ENCODE results near the gene LOXL1.

The LOXL1 gene

DNA sequence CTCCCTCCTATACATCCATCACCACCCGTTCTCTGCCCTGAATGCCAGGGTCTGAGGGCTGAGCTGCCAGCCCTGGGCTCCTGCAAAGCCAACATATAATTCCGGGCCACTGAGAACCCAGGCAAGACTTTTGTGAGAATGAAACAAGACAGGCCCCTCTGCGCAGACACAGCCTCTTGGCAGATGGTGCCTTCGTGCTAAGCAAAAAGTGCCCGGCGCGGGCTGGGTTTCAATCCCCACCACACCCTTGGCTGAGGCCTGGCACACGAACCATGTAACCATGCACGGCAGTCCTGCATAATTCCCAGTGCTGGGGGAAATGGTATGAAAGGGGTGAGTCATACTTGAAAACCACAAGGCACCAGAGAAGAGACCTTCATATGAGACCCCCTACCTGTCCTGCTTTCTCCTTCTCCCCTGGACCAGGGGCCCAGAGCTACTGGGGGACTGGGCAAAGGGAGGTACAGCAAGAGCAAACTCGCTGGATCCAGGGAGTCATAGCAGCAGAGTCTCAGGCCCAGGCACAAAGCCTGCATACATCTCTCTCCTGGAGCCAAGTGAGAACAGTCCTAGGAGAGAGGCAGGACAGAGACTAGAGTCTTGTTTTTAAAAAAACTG lies 26.1 kb upstream of the LOXL1 start:
- no peak for DNase-seq

DNA sequence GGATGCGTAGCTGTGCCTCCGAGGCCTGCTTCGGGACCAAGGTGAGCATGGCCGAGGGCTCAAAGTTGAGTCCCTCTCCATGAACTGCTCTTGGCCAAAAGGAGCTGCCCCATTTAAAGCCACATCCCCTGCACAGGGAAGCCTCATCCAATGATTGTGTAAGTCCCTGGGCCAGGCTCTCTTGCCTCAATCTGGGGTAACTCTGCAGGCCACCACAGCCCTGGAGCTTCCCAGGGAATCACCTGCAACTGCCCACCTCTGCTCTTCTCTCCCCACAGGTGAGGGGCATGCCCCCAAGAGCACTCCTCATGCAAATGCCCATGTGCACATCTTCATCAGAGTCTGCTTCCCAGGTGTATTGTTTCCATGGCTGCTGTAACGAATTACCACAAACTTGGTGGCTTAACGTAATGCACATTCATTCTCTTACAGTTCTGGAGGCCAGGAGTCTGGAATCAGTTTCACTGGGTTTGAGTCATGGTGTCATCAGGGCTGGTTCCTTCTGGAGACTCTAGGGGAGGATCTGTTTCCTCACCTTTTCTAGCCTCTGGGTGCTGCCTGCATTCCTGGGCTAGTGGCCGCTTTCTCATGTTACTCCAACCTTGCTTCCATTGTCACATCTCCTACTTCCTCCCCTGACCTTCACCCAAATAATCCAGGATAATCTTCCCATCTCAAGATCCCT lies 25.0 kb upstream of the LOXL1 start:
- no peak for DNase-seq

DNA sequence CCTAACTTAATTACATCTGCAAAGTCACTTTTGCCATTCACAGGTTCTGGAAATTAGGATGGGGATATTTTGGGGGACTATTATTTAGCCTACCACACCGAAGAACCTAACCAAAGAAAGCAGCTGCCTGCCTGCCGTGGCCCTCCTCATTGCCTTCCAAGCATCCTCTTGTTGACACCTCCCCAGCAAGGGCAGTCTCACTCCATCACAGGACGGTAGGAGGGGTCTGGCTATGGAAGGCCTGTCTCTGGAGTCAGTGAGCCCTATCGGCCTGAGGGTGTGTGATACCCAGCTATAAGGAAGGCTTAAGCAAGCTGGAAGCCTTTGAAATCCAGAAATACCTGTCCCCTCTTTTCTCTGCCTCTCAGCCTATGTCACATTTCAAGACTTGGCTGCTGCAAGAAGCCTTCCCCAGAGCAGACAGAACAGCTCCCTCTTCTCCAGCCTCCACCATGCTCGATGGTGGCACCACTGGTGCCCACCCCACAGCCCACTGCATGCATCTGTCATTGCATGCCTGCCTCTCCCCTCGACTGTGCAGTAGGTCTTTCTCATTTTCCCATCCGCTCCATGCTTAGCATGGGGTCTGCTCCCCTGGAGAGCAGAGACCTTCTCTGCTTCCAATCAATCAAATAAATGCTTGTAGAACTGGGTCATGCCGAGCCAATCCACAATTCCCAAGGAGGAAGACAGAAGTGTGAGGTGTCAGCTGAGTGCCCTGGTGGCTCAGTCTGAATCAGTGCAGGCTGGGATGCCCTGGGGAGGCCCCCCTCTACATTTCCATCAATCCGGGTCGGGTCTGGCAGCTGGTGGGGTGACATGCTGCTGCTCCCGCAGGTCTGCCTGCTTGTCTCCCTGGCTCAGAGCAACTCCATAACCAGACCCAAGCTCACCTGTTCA lies 23.9 kb upstream of the LOXL1 start:
- no peak for DNase-seq

DNA sequence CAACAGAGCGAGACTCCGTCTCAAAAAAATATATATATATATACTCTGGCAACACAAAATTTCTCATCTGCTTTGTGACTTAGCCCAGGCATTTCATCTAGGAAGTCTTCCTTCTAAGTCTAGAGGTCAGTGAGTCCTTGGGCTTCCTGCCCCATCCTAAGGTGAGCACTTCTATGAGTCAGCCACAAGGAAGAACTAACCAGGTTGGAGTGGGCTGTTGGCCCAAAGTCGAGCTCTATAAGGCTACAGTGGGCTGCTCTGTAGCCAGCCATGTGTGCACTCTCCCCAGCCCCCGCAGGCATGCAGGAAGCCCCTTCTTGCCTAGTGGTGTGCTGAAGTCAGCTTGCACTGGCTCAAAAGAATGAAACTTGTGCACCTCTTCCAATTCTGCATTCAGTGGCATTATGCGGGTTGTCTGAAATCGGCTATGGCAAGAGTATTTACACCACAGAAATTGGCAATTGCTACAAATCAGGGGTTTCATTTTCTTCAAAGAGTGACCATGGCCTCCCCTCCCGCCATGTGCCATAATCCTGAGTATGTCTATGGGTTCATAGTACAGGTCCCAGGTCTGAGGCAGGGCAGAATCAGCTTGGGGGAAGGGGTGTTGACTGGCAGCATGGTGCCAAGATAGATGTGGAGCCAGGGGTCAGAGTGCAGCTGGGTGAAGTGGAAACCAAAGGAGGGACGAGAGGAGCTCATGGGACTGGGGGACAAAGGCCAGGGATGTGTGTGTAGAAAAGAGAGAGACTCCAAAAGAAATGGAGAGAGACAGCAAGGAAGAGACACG lies 22.0 kb upstream of the LOXL1 start:
- no peak for DNase-seq

DNA sequence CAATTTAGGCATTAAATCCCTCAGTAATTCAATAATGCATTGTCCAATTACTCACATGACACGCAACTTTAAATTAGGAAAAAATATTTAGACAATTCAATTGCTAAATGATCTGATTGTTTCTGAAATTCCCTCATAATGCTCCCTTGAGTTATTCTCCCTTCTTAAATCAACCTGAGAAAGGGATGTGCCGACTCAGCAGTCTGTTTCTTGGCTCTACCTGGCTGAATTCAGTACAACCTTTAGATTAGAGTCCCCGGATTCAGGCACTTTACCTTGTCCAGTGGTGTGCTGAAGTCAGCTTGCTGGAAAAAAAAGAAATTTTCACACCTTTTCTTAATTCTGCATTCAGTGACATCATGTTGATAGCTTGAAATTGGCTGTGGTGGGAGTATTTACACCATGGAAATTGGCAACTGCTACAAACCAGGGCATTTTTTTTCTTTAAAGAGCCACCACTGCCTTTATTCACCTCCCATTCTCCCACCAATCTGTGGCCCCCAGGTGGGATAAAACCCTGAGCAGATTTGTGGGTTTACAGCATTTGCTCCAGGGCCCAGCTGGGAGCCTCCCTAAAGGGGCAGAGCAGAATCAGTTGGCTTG lies 20.9 kb upstream of the LOXL1 start:
- DNase-seq: no peak

DNA sequence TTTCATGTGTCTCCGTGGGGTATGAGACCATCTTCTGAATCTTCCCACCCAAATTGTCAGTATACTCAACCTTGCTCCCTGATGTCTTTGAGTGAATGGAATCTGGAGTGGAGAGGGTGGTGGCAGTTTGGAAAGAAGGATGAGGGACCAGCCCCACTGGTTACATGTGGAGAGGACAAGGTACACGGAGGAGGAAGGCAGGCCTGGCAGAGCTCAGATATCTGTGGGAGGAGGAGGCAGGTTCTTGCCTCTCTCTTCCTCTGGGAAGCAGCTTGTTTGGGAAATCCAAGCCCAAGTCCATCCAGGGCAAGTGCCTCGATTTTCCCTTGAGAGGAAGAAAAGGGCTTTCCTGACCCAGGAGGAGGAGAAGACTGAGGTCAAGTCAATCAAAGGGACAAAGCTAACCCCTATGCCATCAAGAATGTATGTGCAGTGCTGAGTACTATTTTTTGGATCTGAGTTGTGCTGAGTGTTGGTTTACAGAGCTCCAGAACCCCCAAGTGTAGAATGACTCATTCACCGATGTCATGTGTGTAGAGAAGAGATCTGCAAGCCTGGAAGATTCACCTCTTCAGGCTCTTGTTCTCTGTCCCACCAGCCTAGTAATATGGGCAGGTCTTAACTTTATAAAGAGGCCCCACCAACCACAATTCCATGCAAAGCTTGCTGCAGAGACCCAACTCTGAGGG lies 19.8 kb upstream of the LOXL1 start:
- no peak for DNase-seq

DNA sequence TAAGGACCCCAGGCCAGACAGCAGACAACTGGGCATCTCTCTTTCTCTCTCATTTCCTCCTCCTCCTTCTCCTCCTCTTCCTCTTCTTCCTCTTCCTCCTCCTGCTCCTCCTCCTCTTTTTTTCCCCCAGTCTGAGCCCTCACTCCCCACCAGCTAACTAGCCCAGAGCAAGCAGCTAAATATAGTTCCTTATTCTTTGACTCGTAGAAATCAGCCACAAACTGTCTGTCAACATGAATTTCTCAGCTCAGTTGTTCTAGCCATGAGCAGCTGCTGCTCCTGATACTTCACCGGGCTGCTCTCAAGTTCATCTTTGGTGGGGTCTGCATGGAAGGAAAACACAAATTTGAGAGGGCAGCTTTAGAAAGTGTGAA lies 19.2 kb upstream of the LOXL1 start:
- no peak for DNase-seq

DNA sequence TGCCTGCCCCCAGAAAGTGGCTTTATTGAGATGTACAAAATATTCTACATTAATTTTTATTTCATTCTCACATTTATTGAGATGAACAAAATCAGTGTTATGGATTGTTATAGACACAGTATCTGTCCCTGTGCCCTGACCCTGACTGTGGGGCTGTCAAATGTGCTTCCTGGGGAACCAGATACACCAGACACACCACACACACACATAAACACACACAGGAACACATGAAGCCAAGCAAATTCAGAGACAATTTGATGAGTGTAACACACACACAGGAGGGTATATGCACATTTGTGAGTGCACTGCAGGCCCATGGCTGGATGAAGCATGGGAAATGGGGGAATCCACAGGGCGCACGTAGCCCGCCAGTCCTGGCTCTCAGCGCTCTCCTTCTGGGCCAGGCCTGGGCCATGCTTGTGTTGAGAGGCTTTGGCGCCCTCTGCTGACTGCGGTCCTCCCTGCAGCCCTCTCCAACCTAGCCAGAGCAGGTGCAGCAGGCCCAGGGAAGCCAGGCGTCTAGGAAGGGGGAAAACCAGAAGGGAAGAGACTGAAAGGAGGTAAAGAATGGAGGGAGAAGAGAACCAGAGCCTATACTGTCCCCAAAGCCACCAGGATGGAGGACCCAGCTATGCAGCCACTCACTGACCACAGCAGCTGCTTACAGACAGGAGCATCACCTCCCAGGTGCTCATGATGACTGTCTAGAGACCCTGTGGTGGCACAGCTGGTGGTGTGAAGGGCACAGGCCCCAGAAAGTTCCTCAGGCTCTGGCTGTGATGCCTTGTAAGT lies 18.0 kb upstream of the LOXL1 start:
- DNase-seq: peak; percentile 67 to 70

DNA sequence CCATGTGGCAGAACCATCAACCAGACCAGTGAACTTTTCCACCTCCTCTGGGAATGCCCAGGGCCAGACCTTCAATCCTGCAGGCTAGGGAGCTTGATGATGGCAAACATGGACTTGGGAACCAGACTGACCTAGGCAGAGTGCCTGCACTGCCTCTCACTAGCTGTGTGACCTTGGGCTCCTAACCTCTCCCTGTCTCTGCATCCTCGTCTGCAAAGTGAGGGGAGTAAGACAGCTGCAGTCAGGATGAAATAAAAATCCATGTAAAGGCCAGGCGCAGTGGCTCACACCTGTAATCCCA lies 17.5 kb upstream of the LOXL1 start:
- no peak for DNase-seq

DNA sequence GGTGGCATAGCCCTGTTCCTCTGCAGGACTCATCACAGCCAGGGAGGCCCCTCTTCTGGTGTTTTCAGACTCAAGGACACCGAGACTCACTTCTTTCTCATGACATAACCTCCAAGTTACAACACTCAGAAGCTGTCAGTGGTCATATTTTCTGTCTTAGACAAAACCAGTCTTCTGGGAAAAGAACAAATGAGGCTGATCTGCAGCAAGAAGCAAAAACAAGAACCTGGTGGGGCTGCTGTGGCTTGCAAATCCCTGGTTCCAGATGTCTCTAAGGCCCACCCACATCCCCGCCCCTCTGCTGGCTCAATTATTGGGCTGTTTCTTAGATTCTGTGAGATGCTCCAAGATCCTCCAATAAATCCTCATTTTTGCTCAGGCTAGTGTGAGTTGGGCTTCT lies 16.6 kb upstream of the LOXL1 start:
- no peak for DNase-seq

DNA sequence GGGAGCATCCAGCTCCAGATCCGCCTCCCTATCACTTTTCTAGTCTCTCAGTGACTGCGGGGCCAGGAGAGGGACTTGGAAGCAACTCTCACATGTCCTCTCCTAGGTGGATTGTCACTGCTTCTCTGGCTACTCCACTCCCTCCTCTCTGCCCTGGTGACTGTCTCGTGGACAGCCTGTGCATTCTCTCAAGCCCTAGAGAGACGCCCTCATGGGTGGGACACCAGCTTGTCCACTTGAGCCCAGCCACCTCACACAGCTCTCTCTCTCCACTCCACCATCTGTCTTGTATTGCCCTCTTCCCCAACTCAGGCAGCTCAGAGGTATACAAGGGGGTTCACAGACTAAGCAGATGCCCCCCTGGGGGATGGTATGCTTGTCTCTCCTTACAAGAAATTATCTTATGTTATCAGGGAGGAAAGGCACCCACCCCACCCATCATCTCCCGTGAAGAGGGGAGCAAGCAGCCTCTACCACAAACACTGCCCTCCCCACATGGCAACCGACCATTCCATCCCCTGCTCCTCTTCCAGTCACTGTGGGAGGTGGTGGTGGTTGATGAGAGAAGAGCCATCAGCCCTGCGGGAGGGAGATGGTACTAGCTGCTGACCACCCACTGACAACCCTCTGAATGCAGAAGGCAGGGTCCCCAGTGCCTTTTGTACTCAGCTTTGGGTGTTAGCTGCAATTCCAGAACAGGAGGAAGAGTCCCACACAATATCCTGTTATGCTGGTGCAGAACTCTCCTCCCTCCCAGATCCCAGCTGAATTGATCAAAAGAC lies 15.5 kb upstream of the LOXL1 start:
- DNase-seq: no peak

DNA sequence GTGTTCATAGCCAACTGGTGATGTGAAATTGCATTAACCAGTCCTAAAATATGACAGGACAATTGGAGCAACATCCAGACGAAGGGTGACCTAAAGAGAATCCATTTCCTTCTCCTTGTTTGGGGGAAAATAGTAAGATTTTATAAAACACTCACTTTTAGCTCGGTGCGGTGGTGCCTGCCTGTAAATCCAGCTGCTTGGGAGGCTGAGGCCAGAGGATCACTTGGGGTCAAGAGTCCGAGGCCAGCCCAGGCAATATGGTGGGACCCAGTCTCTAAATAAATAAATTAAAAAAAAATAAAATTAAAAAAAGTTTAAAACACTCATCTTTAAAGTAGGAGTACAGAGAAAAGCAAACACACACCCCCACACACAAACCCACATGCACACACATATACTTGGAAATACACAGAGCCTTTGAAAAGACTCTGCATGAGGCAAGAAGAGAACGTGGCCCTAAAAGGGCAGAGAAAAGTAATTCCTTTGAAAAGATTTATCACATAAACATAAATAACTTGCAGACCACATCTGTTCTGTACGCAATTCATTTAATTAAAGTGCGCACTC lies 14.1 kb upstream of the LOXL1 start:
- no peak for DNase-seq

DNA sequence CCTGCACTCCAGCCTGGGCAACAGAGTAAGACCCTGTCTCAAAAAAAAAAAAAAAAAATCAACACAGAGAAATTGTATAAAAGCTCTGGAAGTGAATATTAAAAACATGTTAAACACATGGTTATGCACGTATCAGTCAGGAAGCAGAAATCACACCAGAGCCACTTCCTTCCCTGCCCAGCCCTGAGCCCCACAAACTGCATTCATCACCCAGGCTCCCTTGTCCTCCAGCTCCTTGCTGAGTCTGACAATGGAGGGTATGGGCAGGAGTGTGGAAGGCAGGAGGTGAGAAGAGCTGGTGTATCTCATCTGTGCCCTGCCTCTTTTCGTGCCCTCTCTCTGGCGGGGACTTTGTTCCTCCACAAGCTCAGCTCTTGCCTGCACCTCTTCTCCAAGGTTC lies 12.1 kb upstream of the LOXL1 start:
- DNase-seq: peak in 1 of 2 donors; percentile 14

DNA sequence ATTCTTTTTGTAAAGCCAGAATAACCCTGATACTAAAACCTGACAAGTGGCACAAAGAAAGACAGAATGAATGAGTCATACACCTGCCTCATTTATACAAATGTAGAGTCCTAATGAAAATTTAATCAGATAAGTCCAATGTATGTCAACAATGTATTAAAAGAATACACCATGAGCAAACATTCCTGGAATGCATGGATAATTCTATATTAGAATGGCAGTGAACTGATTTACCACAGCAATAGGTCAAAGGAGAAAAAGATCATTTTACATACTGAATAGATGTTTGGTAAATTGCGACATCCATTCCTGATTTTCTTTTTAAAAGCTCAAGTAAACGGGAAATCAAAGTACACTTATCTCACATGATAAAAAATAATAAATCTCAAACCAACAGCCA lies 11.2 kb upstream of the LOXL1 start:
- no peak for DNase-seq

DNA sequence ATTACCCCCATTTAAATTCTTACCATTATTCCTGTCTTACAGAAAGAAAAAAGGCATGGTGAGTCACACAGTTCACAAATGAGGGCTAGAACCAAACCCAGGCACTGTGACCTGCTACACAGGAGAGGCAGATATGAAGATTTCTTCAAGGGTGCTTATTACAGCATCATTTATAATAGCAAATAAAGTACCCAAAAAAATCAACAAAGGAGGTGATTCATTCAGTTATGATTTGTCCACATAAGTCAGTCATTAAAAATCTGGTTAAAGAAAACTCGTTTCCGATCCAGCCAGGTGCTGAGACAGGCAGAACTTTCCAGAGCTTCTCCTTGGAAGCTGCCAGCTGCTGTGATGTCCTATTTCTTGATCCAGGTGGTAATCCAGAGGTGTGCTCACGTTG lies 7.5 kb upstream of the LOXL1 start:
- no peak for DNase-seq

DNA sequence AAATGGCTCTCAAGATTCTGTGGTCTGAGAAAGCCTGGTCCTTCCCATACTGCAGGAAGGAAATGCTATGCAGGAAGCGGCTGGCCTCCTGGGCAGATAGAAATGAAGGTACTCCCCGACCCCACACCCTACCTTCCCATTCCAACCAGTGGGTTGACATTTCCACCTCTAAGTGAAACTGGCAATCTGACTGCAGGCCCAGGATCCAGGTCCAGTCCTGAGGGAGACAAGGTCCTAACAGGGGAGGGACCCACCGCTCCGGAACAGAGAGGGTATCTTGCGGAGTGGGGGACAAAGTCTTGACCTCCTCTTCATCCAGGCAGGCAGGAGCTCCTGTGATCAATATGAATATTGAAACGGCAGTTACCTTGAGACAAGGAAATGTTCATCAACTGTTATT lies 6.6 kb upstream of the LOXL1 start:
- no peak for DNase-seq

DNA sequence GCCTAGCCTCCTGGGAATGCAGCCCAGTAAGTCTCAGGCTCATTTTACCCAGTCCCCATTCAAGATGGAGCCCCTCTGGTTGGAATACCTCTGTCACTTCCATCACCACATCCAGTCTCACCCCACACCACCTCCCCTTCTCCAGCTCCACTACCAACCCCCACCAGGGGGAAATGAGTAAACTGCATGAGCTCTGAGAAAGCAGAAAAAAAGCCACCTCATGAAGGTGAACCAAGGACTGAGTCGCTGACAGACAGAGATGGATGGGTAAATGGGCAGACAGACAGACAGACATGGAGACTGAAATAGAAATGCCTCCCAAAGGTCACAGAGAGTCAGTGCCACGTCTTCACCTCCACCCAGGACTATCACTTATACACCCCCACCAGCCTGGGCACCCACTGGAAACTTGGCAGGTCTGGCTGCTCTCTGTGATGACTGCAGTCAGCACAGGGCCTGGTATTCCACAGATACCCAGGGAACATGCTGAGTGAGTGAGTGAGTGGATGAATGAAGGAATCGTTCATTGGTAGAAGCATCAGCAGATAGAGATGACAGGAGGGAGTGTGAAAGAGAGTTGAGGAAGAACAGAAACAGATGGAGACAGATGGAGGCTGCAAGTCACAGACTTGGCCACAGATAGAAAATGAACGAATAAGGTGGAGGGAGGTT lies 4.9 kb upstream of the LOXL1 start:
- DNase-seq: no peak

DNA sequence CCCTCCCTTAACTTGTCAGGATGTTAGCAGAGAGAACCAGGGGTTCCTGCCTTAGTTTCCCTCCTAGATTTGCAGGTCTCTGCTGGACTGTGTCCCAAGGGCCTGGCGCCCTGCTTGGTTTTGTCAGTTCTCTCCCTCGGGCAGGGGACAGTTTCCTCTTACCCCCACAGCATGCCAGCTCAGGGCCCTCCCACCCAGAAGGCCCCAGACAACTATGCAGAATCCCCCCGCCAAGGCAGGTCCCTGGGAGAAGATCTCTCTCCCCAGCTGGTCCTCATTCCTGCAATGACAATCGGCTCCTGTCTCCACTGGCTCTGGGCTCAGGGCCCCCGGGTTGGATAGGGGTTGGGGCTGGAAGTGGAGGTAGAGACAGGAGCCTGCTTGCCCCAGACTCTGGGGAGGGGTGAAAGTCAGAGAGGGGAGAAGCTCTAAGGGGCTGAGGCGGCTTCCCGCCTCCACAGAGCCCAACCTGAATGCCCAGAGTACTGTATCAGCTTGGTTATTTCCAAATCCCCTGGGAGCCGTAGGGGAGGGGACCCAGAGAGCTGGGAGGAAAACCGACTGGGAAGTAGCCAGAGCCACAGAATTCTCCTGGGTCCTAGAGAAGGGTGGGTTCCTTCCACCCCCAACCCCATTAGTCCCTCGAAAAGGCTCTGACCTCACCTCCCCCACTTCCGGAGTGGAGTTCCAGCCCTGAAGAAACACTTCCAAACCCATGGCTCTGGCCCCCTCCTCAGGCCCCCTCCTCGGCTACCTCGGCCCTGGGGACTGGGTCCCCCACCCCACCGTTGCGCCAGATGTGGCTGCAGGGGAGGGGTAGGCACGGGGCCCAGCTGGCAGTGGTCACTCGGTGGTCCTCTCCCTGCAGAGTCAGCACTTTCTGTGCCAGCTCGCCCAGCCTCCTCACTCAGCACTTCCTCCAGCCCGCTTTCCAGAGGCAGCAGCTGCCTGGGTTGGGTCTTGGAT lies 3.8 kb upstream of the LOXL1 start:
- no peak for DNase-seq

DNA sequence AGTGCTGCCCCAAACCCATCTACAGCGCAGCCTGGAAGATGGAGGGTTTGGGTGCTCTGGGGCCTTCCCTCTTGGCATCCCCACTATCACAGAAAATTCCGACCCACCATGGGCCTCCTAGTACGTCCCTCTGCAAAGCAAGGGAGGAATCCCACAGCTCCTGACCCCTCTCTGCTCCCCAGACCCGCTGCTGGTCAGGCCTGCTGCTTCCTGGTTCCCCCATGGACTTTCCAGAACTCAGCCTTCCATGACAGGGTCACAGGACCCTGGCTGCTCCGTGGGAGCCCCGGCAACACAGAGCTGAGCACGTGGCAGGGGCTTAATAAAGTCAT lies 3.1 kb upstream of the LOXL1 start:
- DNase-seq: no peak
